ENCODE measurements around the gene RNASE13.

DNA sequence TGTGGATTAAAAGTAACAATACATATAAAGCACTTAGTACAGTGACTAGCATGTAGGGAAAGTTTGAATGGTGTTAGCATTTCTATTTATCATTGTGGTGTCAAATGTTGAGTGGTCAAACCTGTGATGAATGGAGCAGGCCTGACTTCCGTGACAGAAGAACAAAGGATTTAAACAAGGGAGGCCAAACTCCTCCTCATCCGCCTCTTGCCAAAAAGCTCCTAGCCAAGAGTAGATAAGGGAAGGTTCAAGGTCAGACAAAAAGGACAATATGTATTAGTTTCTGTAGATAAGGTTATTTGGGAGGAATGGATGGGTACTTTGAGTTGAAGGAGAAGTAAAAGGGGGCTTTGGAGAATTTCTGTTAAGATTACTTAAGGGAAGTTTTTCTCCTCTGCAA, 14.0 kb upstream of the RNASE13 start:
- TF ChIP-seq POLR2A (IDR thresholded peaks at IDR 0.05; ENCODE audit: low read length) (no peak), GATA1 (IDR thresholded peaks at IDR 0.05; ENCODE audit: low read depth, low read length) (no peak)

Data from erythroblast (primary cell).